SK-N-SH (cell line): ENCODE measurements around the gene ATXN10. TPM values are rescaled to one million over a fixed set of nuclear protein-coding genes. Genes with fewer than 3 reads are reported as not detected.
A peak's percentile ranks its signal among the peaks of the same experiment; 100 is the strongest.

ENCODE experiments used
- CTCF ChIA-PET: fragments of 300-600, 350-600 bp; formaldehyde crosslinking; extraction: SDS; loops from one replicate; lab custom pipeline; 2021; lab: Yijun Ruan, JAX
- POLR2A ChIA-PET: fragments of 350-600 bp; sonication (Branson Sonifier 250); formaldehyde crosslinking; extraction: SDS; loops from one replicate; lab custom pipeline; 2020; ENCODE audit warnings: antibody characterized with exemption, inconsistent platforms; lab: Yijun Ruan, JAX
- DNase-seq: peaks from one replicate; pipeline ENCODE4 v3.0.0; 2012
- H2AFZ ChIP-seq: fragments of 200-600 bp; sonication (generic); 2 replicates; pipeline ENCODE4 v1.8.1; 2016; ENCODE audit warnings: antibody characterized with exemption, mild to moderate bottlenecking, low read depth
- H3F3A ChIP-seq: fragments of 200-600 bp; sonication (generic); replicated peaks from 2 replicates; pipeline ENCODE3; 2016; ENCODE audit warnings: antibody characterized with exemption, mild to moderate bottlenecking; ENCODE audit not compliant: insufficient read depth
- H3K27ac ChIP-seq, 2 experiments: fragments of 200-500 bp in 1 of 2; fragments of 200-600 bp in 1 of 2; sonication (Bioruptor generic) in 1 of 2; sonication (generic), shearing (Covaris generic) in 1 of 2; 2 replicates each; pipeline versions ENCODE4 v1.5.1 to v1.6.1; 2014 to 2016; ENCODE audit warnings: low read depth in 2 of 2, inconsistent platforms in 1 of 2, low read length in 1 of 2, mild to moderate bottlenecking in 1 of 2, mixed read lengths in 1 of 2
- H3K27me3 ChIP-seq: fragments of 200-600 bp; sonication (generic), shearing (Covaris generic); 2 replicates; pipeline ENCODE4 v1.6.1; 2016; ENCODE audit warnings: mixed run types; ENCODE audit not compliant: insufficient read depth
- H3K36me3 ChIP-seq, 2 experiments: fragments of 200-500 bp in 1 of 2; fragments of 200-600 bp in 1 of 2; sonication (Bioruptor generic) in 1 of 2; sonication (generic) in 1 of 2; replicated peaks in 1 of 2; 2 replicates each; pipeline versions ENCODE3 to v1.5.1; 2014 to 2016; ENCODE audit warnings: low read length in 1 of 2, mild to moderate bottlenecking in 1 of 2; ENCODE audit not compliant: insufficient read depth in 2 of 2, control insufficient read depth in 1 of 2
- H3K4me1 ChIP-seq, 2 experiments: fragments of 200-500 bp in 1 of 2; fragments of 200-600 bp in 1 of 2; sonication (Bioruptor generic) in 1 of 2; sonication (generic), shearing (Covaris generic) in 1 of 2; 2 replicates each; pipeline versions ENCODE4 v1.5.1 to v1.6.1; 2014 to 2016; ENCODE audit warnings: low read depth in 1 of 2, low read length in 1 of 2, mixed run types in 1 of 2; ENCODE audit not compliant: insufficient read depth in 2 of 2, control insufficient read depth in 1 of 2
- H3K4me2 ChIP-seq: fragments of 200-600 bp; sonication (generic), shearing (Covaris generic); 2 replicates; pipeline ENCODE4 v1.6.1; 2017; ENCODE audit warnings: mixed run types
- H3K4me3 ChIP-seq, 2 experiments: fragments of 200-500 bp in 1 of 2; fragments of 200-600 bp in 1 of 2; sonication (Bioruptor generic) in 1 of 2; sonication (generic), shearing (Covaris generic) in 1 of 2; 2 replicates each; pipeline versions ENCODE4 v1.5.1 to v1.8.1; 2014 to 2016; ENCODE audit warnings: low read depth in 2 of 2, inconsistent platforms in 1 of 2, low read length in 1 of 2, mild to moderate bottlenecking in 1 of 2, mixed read lengths in 1 of 2, moderate library complexity in 1 of 2
- H3K79me2 ChIP-seq: fragments of 200-600 bp; sonication (generic); 2 replicates; pipeline ENCODE4 v1.8.1; 2017; ENCODE audit warnings: mild to moderate bottlenecking; ENCODE audit not compliant: insufficient read depth
- H3K9ac ChIP-seq: fragments of 200-600 bp; sonication (generic); 2 replicates; pipeline ENCODE4 v1.6.1; 2017; ENCODE audit warnings: mixed run types
- H3K9me2 ChIP-seq: fragments of 200-600 bp; sonication (generic); 2 replicates; pipeline ENCODE4 v1.6.1; 2017; ENCODE audit warnings: mixed run types
- H3K9me3 ChIP-seq: fragments of 200-600 bp; sonication (generic); 2 replicates; pipeline ENCODE4 v1.6.1; 2017; ENCODE audit warnings: mixed run types, mild to moderate bottlenecking, moderate library complexity
- H4K20me1 ChIP-seq: fragments of 200-600 bp; sonication (generic); 2 replicates; pipeline ENCODE4 v1.6.1; 2017; ENCODE audit warnings: mild to moderate bottlenecking, mixed run types; ENCODE audit not compliant: insufficient read depth
- CHD2 ChIP-seq: fragments of 150-350 bp; IDR thresholded peaks from 2 replicates; pipeline ENCODE4 v1.6.1; 2018; ENCODE audit warnings: low read length; ENCODE audit not compliant: partially characterized antibody
- EP300 ChIP-seq, 2 experiments: IDR thresholded peaks; 2 replicates each; pipeline versions ENCODE4 v1.4.0 to v1.6.1; 2012; ENCODE audit warnings: borderline replicate concordance in 1 of 2, low read depth in 1 of 2, low read length in 1 of 2
- EZH2phosphoT487 ChIP-seq: fragments of 200-600 bp; sonication (generic); IDR thresholded peaks from 2 replicates; pipeline ENCODE4 v1.6.1; 2017; ENCODE audit warnings: low read depth, mixed run types, mild to moderate bottlenecking, antibody characterized with exemption, moderate library complexity, borderline replicate concordance
- FOXM1 ChIP-seq: IDR thresholded peaks from 2 replicates; pipeline ENCODE4 v1.4.0; 2012; ENCODE audit warnings: low read depth, mild to moderate bottlenecking
- GABPA ChIP-seq: IDR thresholded peaks from 2 replicates; pipeline ENCODE4 v1.4.0; 2012; ENCODE audit warnings: low read depth, mild to moderate bottlenecking
- IRF3 ChIP-seq: fragments of 150-350 bp; IDR thresholded peaks from 2 replicates; pipeline ENCODE4 v1.6.1; 2016; ENCODE audit warnings: mild to moderate bottlenecking, low read depth, low read length
- MXI1 ChIP-seq: IDR thresholded peaks from 2 replicates; pipeline ENCODE4 v1.6.1; 2012; ENCODE audit warnings: mild to moderate bottlenecking, low read depth, low read length, improper control_type of control experiment
- NRF1 ChIP-seq: IDR thresholded peaks from 2 replicates; pipeline ENCODE4 v1.6.1; 2012; ENCODE audit warnings: low read depth, mild to moderate bottlenecking, low read length
- PBX3 ChIP-seq: IDR thresholded peaks from 2 replicates; pipeline ENCODE4; 2012
- RAD21 ChIP-seq: IDR thresholded peaks from 2 replicates; pipeline ENCODE4 v1.6.1; 2012; ENCODE audit warnings: mild to moderate bottlenecking, low read length
- RXRA ChIP-seq: IDR thresholded peaks from 2 replicates; pipeline ENCODE4 v1.4.0; 2012; ENCODE audit warnings: low read depth, mild to moderate bottlenecking, borderline replicate concordance
- SMC3 ChIP-seq: IDR thresholded peaks from 2 replicates; pipeline ENCODE4 v1.6.1; 2012; ENCODE audit warnings: low read depth, low read length, improper control_type of control experiment
- TAF1 ChIP-seq: IDR thresholded peaks from 2 replicates; pipeline ENCODE4 v1.6.1; 2012; ENCODE audit warnings: low read depth, mild to moderate bottlenecking, low read length, moderate library complexity, borderline replicate concordance
- TCF12 ChIP-seq: IDR thresholded peaks from 2 replicates; pipeline ENCODE4 v1.4.0; 2012
- TEAD4 ChIP-seq: IDR thresholded peaks from 2 replicates; pipeline ENCODE4 v1.4.0; 2012; ENCODE audit warnings: mild to moderate bottlenecking, borderline replicate concordance; ENCODE audit not compliant: insufficient read depth
- YY1 ChIP-seq: IDR thresholded peaks from 2 replicates; pipeline ENCODE4 v1.4.0; 2012; ENCODE audit warnings: low read depth, mild to moderate bottlenecking
- WGBS: methylation state at CpG from one replicate; pipeline ENCODE4 v1.1.6; 2017; ENCODE audit warnings: low lambda C conversion rate; 5-methylcytosine and 5-hydroxymethylcytosine counted together
- polyA plus RNA-seq, 3 experiments: library from polyadenylated mRNA; depleted of rRNA; stranded (reverse); fragments of >200 nt; gene quantifications; 2 replicates each; pipeline ENCODE4 v1.2.3, GENCODE V29; 2012
- TF ChIP-seq, protein P1 (sequence below): fragments of 150-350 bp; IDR thresholded peaks from 2 replicates; pipeline ENCODE4 v1.6.1; 2017; ENCODE audit warnings: antibody characterized with exemption, low read length, low read depth, borderline replicate concordance
- TF ChIP-seq, protein P2 (sequence below): fragments of 200-600 bp; sonication (generic); IDR thresholded peaks from 2 replicates; pipeline ENCODE4 v1.6.1; 2017; ENCODE audit warnings: antibody characterized with exemption, mild to moderate bottlenecking, moderate library complexity
- TF ChIP-seq, protein P3 (sequence below): IDR thresholded peaks from 2 replicates; pipeline ENCODE4 v1.4.0; 2012; ENCODE audit warnings: low read depth, borderline replicate concordance

Gene ATXN10
- polyA plus RNA-seq, 1 of the 3 experiments (the other 2 are of a cell fraction): 202 TPM

DNA sequence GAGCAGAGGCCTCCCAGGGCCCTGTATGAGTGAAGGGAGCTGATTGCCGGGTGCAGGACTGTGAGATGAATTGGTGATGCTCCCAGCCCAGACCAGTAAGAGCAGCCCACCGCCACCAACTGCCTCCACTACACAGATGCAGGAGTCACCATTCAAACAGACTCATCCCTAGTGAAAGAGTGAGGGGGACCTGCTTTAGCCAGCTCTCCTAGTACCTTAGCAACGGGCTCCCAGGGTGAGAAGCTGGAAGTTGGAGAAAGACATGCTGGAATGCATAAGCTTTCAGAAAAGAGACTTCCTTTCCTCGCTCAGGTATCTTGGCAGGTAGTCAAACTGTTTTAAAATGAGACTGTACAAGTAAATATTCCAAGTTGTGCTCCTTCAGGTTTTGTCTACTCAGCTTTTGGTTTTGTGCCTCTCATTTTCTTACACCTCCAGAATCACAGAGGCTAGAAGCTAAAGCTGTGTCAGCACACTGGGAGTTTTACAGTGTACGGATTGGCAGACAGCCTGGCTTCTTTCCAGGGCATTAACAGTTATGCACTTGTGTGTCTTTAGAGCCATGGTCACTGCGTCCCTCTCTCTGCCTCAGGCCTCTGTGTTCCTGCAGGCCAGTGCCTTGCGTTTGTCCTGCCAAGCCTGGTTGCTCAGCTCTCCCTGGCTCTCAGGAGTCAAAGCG lies 146.2 kb downstream of the ATXN10 start:
- peaks cover 34 to 49% of the 10 kb centered on the region in 2 experiments for H3K36me3 ChIP-seq
- no peak overlapping the region for H3K9ac ChIP-seq
- no peaks in the 10 kb centered on the region for H3K9me2 ChIP-seq
- no peaks in the 10 kb centered on the region for H3K9me3 ChIP-seq
- H2AFZ ChIP-seq: no peak overlapping the region
- 0 out of 2 replicates have a peak, but pooled peaks cover 3% of the 10 kb centered on the region for H4K20me1 ChIP-seq
- no peak overlapping the region for H3K4me2 ChIP-seq
- peak overlapping the region in 1 of 2 experiments; percentile 59; a peak in 2 of 4 replicates for H3K27ac ChIP-seq
- H3K79me2 ChIP-seq: peaks cover 5% of the 10 kb centered on the region; the same call in 1 of the 2 replicates
- ChIA-PET POLR2A (no interaction called here), CTCF (interaction anchor here (0.7 to 3.1 kb wide), 4 partner anchors 11 to 173 kb away, joined by 3 to 11 read pairs (median 6); no protein-coding TSS in a partner anchor)
- WGBS: 79% methylated on average over 7 of the region's 8 CpGs
- TF ChIP-seq EP300 (IDR thresholded peaks at IDR 0.05; ENCODE audit: borderline replicate concordance in 1 of 2, low read depth in 1 of 2, low read length in 1 of 2) (peak in 1 of 2 experiments; percentile 16; a peak in 1 of 4 replicates), GABPA (no peak), TAF1 (no peak), MXI1 (peak; percentile 63; the same call in 1 of the 2 replicates)
- no peaks in the 10 kb centered on the region for H3K27me3 ChIP-seq
- peak; percentile 44 for DNase-seq
- no peaks in the 10 kb centered on the region for H3F3A ChIP-seq
- H3K4me1 ChIP-seq: peaks cover 0 to 23% of the 10 kb centered on the region in 2 experiments; a peak in 1 of 4 replicates
- no peak overlapping the region for H3K4me3 ChIP-seq

DNA sequence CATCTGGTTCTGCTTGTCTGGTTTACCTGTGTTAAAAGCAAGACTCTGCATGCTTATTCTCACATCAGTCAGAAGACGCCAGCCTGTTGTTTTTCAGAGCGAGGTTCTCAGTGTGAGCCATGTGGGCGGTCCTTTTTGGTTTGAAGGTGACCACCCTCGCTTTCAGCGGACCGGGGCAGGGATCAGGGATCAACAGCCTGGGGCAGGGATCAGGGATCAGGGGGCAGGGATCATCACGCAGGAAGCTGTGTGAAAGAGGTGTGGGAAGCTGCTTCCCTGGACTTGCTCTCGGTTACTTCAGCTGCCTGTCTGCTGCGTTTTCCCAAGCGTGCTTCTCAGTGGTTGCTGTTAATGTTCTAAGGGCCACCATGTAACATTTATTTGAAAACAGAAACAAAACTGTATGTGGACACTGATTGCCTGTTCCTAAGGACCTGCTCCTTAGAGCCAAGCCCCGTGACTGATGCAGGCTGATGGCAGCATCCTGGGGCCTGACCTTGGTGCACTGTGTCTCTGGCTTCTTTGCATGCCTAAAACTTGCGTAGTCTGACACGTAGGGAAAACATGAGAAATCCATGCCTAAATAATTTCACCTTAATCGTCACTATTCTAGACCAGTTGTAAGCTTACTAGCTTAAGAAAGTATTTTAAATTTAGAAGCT lies 146.9 kb downstream of the ATXN10 start:
- POLR2A ChIA-PET: no interaction called here
- no peak overlapping the region for H2AFZ ChIP-seq
- no peak for TF ChIP-seq TCF12
- TF ChIP-seq IRF3: no peak
- TF ChIP-seq RAD21: no peak
- no peak for TF ChIP-seq MXI1
- no peak for TF ChIP-seq RXRA
- TF ChIP-seq, protein P1, sequence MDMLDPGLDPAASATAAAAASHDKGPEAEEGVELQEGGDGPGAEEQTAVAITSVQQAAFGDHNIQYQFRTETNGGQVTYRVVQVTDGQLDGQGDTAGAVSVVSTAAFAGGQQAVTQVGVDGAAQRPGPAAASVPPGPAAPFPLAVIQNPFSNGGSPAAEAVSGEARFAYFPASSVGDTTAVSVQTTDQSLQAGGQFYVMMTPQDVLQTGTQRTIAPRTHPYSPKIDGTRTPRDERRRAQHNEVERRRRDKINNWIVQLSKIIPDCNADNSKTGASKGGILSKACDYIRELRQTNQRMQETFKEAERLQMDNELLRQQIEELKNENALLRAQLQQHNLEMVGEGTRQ: no peak
- TF ChIP-seq TEAD4: no peak
- no peak for TF ChIP-seq GABPA
- TF ChIP-seq TAF1: no peak
- no peak for TF ChIP-seq FOXM1
- no peak for TF ChIP-seq EZH2phosphoT487
- TF ChIP-seq YY1: no peak
- TF ChIP-seq, protein P2, sequence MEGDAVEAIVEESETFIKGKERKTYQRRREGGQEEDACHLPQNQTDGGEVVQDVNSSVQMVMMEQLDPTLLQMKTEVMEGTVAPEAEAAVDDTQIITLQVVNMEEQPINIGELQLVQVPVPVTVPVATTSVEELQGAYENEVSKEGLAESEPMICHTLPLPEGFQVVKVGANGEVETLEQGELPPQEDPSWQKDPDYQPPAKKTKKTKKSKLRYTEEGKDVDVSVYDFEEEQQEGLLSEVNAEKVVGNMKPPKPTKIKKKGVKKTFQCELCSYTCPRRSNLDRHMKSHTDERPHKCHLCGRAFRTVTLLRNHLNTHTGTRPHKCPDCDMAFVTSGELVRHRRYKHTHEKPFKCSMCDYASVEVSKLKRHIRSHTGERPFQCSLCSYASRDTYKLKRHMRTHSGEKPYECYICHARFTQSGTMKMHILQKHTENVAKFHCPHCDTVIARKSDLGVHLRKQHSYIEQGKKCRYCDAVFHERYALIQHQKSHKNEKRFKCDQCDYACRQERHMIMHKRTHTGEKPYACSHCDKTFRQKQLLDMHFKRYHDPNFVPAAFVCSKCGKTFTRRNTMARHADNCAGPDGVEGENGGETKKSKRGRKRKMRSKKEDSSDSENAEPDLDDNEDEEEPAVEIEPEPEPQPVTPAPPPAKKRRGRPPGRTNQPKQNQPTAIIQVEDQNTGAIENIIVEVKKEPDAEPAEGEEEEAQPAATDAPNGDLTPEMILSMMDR: no peak
- TF ChIP-seq SMC3: no peak
- TF ChIP-seq CHD2: no peak
- TF ChIP-seq, protein P3, sequence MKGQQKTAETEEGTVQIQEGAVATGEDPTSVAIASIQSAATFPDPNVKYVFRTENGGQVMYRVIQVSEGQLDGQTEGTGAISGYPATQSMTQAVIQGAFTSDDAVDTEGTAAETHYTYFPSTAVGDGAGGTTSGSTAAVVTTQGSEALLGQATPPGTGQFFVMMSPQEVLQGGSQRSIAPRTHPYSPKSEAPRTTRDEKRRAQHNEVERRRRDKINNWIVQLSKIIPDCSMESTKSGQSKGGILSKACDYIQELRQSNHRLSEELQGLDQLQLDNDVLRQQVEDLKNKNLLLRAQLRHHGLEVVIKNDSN: no peak
- no peak for TF ChIP-seq PBX3
- no peak for TF ChIP-seq NRF1
- H3K27ac ChIP-seq: peak overlapping the region in 1 of 2 experiments; percentile 1; a peak in 1 of 4 replicates
- H3K79me2 ChIP-seq: peaks cover 12% of the 10 kb centered on the region; the same call in 1 of the 2 replicates
- peaks cover 0 to 23% of the 10 kb centered on the region in 2 experiments; a peak in 1 of 4 replicates for H3K4me1 ChIP-seq
- no peaks in the 10 kb centered on the region for H3K9me3 ChIP-seq
- no peaks in the 10 kb centered on the region for H3K9me2 ChIP-seq
- H4K20me1 ChIP-seq: 0 out of 2 replicates have a peak, but pooled peaks cover 3% of the 10 kb centered on the region
- peaks cover 27 to 52% of the 10 kb centered on the region in 2 experiments for H3K36me3 ChIP-seq
- 92% methylated on average over 13 of the region's 14 CpGs for WGBS
- no peak for DNase-seq
- no peak overlapping the region for H3K4me3 ChIP-seq
- no peak overlapping the region for H3K4me2 ChIP-seq
- no peak overlapping the region for H3K9ac ChIP-seq
- no peaks in the 10 kb centered on the region for H3F3A ChIP-seq
- H3K27me3 ChIP-seq: no peaks in the 10 kb centered on the region
- CTCF ChIA-PET: interaction anchor here (0.7 to 3.1 kb wide), 4 partner anchors 11 to 173 kb away, joined by 3 to 11 read pairs (median 6); no protein-coding TSS in a partner anchor
